Measurements from ENCODE around the gene AGER.

DNA sequence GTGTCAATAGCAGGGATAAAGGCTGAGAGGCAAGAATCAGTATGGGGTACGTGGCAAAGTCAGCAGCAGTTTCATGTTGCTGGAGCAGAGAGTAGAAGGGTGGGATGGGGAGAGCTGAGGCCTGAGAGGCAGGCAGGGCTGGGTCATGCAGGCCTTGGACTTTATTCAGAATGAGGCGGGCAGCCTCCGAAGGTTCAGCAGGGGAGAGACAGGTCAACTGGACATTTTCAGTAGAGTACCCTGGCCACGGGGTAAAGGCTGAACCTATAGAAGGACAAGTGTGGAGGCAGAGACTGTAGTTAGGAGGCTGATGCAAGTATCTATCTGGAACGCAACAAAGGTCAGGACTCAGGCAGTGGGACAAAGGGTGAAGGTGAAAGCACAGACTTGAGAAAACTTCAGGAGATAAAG, 26.1 kb upstream of the AGER start:
- TF ChIP-seq, protein P1, sequence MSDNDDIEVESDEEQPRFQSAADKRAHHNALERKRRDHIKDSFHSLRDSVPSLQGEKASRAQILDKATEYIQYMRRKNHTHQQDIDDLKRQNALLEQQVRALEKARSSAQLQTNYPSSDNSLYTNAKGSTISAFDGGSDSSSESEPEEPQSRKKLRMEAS (CRISPR knock-in tag; IDR thresholded peaks at IDR 0.05), result no peak
- TF ChIP-seq ZFPM2 (CRISPR knock-in tag; IDR thresholded peaks at IDR 0.05) (no peak), FOXA1 (IDR thresholded peaks at IDR 0.05; ENCODE audit: borderline replicate concordance) (no peak), ATF7 (IDR thresholded peaks at IDR 0.05) (no peak), MED1 (CRISPR knock-in tag; IDR thresholded peaks at IDR 0.05; ENCODE audit: borderline replicate concordance) (no peak), FOXK2 (conservative IDR thresholded peaks at IDR 0.05 in 1 of 2, IDR thresholded peaks at IDR 0.05 in 1 of 2; ENCODE audit: low read depth in 2 of 2) (no peak), CTBP1 (IDR thresholded peaks at IDR 0.05; ENCODE audit: borderline replicate concordance) (peak; percentile 44), MAZ (CRISPR knock-in tag; conservative IDR thresholded peaks at IDR 0.05 in 1 of 2, IDR thresholded peaks at IDR 0.05 in 1 of 2) (no peak), ELF4 (CRISPR knock-in tag; IDR thresholded peaks at IDR 0.05) (no peak), GABPB2 (CRISPR knock-in tag; conservative IDR thresholded peaks at IDR 0.05) (no peak), YY1 (IDR thresholded peaks at IDR 0.05; ENCODE audit: borderline replicate concordance in 1 of 3, control insufficient read depth in 1 of 3, extremely low read depth in 1 of 3, insufficient read depth in 3 of 3, insufficient read length in 1 of 3, insufficient replicate concordance in 2 of 3, low read depth in 1 of 3, low read length in 2 of 3) (no peak)
- TF ChIP-seq, protein P2, sequence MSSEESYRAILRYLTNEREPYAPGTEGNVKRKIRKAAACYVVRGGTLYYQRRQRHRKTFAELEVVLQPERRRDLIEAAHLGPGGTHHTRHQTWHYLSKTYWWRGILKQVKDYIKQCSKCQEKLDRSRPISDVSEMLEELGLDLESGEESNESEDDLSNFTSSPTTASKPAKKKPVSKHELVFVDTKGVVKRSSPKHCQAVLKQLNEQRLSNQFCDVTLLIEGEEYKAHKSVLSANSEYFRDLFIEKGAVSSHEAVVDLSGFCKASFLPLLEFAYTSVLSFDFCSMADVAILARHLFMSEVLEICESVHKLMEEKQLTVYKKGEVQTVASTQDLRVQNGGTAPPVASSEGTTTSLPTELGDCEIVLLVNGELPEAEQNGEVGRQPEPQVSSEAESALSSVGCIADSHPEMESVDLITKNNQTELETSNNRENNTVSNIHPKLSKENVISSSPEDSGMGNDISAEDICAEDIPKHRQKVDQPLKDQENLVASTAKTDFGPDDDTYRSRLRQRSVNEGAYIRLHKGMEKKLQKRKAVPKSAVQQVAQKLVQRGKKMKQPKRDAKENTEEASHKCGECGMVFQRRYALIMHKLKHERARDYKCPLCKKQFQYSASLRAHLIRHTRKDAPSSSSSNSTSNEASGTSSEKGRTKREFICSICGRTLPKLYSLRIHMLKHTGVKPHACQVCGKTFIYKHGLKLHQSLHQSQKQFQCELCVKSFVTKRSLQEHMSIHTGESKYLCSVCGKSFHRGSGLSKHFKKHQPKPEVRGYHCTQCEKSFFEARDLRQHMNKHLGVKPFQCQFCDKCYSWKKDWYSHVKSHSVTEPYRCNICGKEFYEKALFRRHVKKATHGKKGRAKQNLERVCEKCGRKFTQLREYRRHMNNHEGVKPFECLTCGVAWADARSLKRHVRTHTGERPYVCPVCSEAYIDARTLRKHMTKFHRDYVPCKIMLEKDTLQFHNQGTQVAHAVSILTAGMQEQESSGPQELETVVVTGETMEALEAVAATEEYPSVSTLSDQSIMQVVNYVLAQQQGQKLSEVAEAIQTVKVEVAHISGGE (CRISPR knock-in tag; IDR thresholded peaks at IDR 0.05), result no peak
